ENCODE measurements around the gene NHS. TPM values are rescaled to one million over a fixed set of nuclear protein-coding genes. Genes with fewer than 3 reads are reported as not detected.

Gene NHS
- total RNA-seq, 1 experiment from 2014 or later: 0.05 TPM

- in situ Hi-C loops (cut with HindIII; ENCODE audit: low pct_unique_long_range_greater_than_20kb, low sequenced_read_pairs): no loop called here
These were observed 210.0 kb downstream of the NHS start for GRCh38 chrX:17585006-17585405.

DNA sequence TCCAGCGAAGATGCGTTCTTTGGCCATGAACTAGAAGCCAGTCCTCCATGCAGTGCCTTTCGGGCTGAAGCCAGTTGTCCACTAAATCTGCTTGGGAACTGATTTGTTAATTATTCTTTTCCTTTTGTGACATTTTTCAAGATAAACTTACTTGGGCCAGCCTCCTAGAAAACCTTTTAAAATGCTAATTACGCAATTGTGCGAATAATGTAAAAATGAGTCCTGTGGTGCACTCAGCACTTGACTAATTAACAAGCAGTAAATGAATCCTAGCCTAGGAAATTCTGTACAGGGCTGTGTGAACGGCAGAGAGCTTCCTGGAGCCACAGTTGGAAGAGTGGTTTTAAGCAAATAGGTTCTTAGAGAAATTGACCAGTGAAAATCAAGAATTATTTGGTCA is 212.4 kb downstream of the NHS start:
- no peak for DNase-seq (ENCODE audit: low read depth, low spot score)
- in situ Hi-C loops (cut with HindIII; ENCODE audit: low pct_unique_long_range_greater_than_20kb, low sequenced_read_pairs): no loop called here

More at GRCh38 chrX:17585006-17585405, 210.0 kb downstream of the NHS start:
- no peak for DNase-seq (ENCODE audit: low read depth, low spot score)

GRCh38 chrX:17588303-17588702 is 213.3 kb downstream of the NHS start:
- in situ Hi-C loops (cut with HindIII; ENCODE audit: low pct_unique_long_range_greater_than_20kb, low sequenced_read_pairs): no loop called here
- DNase-seq (ENCODE audit: low read depth, low spot score): no peak

DNA sequence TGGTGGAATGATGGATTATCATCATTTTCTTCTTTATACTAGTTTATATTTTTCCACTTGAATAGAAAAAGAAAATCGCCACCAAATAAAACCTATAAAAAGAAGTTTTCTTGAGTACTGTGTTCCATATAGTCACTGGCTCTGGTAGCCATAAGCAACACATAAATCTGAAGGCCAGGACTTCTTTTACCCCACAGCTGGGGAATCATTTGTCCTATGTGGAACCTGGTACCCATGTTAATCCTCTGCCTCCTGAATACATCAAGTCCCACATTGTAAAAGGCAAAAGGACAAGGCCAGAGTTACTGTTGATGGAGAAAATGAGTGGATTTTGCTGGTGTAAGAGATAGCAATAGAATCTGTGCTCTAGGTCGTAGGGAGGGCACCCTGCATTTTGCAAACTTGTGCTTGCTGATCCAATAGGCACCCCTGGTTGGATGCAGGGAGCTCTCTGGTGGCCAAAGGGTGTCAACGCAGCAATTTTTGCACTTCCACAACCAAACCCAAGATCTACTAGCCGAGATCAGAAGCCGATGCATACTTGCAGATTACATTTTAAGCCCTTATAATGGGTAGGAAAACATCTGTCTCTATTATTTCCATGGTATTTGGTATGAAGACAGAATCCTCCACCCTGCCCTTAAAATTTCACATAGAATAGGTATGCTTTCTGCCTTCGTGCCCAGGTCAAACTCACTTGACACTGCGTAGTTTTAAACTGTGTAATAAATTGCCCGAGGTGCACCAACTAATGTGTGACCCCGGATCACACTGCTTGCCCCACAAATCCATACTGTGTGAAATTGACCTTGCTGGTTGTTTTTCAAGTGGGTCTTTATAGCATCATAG is 216.1 kb downstream of the NHS start:
- in situ Hi-C loops (cut with HindIII; ENCODE audit: low pct_unique_long_range_greater_than_20kb, low sequenced_read_pairs): no loop called here

DNA sequence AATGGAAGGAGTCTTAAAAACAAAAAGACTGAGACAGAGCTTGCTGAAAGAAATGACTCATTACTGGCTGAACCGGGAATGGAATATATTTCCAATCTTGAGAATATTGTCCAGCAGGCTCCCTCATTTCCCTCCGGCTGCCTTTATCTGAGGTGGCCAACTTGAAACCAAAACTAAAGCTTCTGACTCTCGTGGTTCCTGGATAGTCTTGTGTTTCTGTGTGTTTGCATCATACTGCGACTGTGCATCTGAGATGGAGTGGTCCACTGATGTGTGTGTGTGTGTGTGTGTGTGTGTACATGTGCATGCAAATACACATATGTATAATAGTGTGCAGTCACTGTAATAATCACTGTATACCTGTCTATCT is 216.7 kb downstream of the NHS start:
- in situ Hi-C loops (cut with HindIII; ENCODE audit: low pct_unique_long_range_greater_than_20kb, low sequenced_read_pairs): no loop called here
- DNase-seq (ENCODE audit: low read depth, low spot score): no peak

More for the DNA sequence above, 216.1 kb downstream of the NHS start:
- peak; percentile 57 for DNase-seq (ENCODE audit: low read depth, low spot score)

- in situ Hi-C loops (cut with HindIII; ENCODE audit: low pct_unique_long_range_greater_than_20kb, low sequenced_read_pairs): no loop called here
- no peak for DNase-seq (ENCODE audit: low read depth, low spot score)
These were observed 217.1 kb downstream of the NHS start for GRCh38 chrX:17592117-17592516.

GRCh38 chrX:17594693-17595092 is 219.7 kb downstream of the NHS start:
- DNase-seq (ENCODE audit: low read depth, low spot score): no peak
- in situ Hi-C loops (cut with HindIII; ENCODE audit: low pct_unique_long_range_greater_than_20kb, low sequenced_read_pairs): no loop called here

- in situ Hi-C loops (cut with HindIII; ENCODE audit: low pct_unique_long_range_greater_than_20kb, low sequenced_read_pairs): no loop called here
- DNase-seq (ENCODE audit: low read depth, low spot score): no peak
These were observed 220.5 kb downstream of the NHS start for GRCh38 chrX:17595456-17596035.

GRCh38 chrX:17596061-17596460 is 221.1 kb downstream of the NHS start:
- DNase-seq (ENCODE audit: low read depth, low spot score): no peak
- in situ Hi-C loops (cut with HindIII; ENCODE audit: low pct_unique_long_range_greater_than_20kb, low sequenced_read_pairs): no loop called here

DNA sequence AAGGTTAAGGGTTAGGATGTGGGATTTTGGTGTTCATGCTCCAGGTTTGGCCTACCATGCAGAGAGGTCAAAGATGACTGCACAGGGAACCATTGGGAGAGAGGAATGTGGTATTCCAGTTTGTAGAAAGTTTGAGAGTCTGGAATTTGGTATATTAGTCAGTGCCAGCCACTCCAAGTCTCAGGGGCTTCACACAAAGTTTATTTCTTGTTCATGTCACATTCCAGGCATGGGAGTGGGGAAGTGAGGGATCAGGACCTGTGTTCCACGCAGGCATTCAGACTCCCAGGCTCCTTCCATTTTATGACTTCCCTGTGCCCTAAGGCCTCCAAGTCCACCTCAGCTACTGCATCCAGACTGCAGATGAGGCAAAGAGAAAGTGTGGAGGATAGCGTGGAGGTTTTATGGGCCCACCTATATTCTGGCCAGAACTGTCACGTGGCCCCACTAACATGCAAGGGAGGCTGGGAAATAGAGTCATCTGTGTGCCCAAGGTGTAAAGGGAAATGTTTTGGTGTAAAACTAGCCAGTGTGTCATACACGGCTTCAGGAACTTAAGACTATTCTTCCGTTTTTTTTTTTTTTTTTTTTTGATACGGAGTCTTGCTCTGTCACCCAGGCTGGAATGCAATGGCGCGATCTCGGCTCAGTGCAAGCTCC is 221.7 kb downstream of the NHS start:
- in situ Hi-C loops (cut with HindIII; ENCODE audit: low pct_unique_long_range_greater_than_20kb, low sequenced_read_pairs): no loop called here

DNA sequence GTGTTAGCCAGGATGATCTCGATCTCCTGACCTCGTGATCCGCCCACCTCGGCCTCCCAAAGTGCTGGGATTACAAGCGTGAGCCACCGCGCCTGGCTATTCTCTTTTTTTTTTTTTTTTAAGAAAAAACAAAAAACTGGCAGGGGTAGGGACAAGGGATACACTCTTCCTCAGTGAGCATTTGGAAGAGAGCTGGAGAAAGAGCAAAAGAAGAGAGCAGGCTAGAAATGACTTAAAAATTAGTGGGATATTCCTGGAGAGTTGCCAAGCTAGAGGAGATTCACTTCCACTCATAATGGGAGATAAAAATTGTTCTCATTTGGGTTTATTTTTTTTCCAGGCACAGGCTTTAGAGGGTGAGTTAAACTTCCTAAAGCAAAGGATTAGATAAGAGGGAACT is 222.3 kb downstream of the NHS start:
- DNase-seq (ENCODE audit: low read depth, low spot score): no peak
- in situ Hi-C loops (cut with HindIII; ENCODE audit: low pct_unique_long_range_greater_than_20kb, low sequenced_read_pairs): no loop called here

More for the DNA sequence above, 221.7 kb downstream of the NHS start:
- DNase-seq (ENCODE audit: low read depth, low spot score): no peak

- DNase-seq (ENCODE audit: low read depth, low spot score): no peak
- in situ Hi-C loops (cut with HindIII; ENCODE audit: low pct_unique_long_range_greater_than_20kb, low sequenced_read_pairs): no loop called here
These were observed 222.9 kb downstream of the NHS start for GRCh38 chrX:17597836-17598439.

DNA sequence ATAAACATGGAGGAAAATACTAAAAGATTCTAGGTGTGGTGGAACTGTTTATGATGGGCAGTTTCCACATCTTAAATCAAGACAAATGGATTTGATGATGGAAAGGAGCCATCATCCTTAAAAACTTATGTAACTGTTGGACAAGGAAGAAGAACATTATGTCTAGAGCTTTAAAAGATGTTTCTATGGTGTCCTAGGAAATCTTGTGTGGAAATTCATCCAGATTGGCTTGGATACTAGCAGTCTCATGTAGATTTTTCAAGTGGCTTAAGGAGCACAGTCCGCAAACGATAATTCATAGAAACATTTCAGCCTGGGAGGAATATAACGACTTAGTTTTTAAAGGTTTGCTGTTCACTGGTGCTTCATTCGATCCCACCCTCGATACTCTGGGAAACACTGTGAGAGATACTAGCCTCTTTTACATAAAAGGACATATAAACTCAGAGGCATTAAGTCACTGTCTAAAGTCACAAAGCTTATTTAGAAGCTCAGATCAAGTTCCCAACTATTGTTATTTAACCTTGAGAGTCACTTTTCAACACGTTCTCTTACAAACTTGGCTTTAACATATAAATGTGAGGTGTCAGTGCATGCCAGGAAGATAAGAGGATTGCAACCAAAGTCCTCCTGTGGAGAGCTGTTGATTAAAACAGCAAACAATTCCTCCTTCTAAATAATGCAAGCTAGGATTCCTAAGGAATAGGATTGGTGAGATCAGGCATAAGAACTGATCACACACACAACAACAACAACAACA is 226.6 kb downstream of the NHS start:
- in situ Hi-C loops (cut with HindIII; ENCODE audit: low pct_unique_long_range_greater_than_20kb, low sequenced_read_pairs): no loop called here
- DNase-seq (ENCODE audit: low read depth, low spot score): no peak

GRCh38 chrX:17602245-17602644 is 227.2 kb downstream of the NHS start:
- in situ Hi-C loops (cut with HindIII; ENCODE audit: low pct_unique_long_range_greater_than_20kb, low sequenced_read_pairs): no loop called here
- no peak for DNase-seq (ENCODE audit: low read depth, low spot score)

GRCh38 chrX:17603196-17603595 is 228.2 kb downstream of the NHS start:
- in situ Hi-C loops (cut with HindIII; ENCODE audit: low pct_unique_long_range_greater_than_20kb, low sequenced_read_pairs): no loop called here
- DNase-seq (ENCODE audit: low read depth, low spot score): no peak

- in situ Hi-C loops (cut with HindIII; ENCODE audit: low pct_unique_long_range_greater_than_20kb, low sequenced_read_pairs): no loop called here
- no peak for DNase-seq (ENCODE audit: low read depth, low spot score)
These were observed 230.7 kb downstream of the NHS start for GRCh38 chrX:17605676-17606075.

GRCh38 chrX:17606231-17606630 is 231.2 kb downstream of the NHS start:
- in situ Hi-C loops (cut with HindIII; ENCODE audit: low pct_unique_long_range_greater_than_20kb, low sequenced_read_pairs): no loop called here
- no peak for DNase-seq (ENCODE audit: low read depth, low spot score)

DNA sequence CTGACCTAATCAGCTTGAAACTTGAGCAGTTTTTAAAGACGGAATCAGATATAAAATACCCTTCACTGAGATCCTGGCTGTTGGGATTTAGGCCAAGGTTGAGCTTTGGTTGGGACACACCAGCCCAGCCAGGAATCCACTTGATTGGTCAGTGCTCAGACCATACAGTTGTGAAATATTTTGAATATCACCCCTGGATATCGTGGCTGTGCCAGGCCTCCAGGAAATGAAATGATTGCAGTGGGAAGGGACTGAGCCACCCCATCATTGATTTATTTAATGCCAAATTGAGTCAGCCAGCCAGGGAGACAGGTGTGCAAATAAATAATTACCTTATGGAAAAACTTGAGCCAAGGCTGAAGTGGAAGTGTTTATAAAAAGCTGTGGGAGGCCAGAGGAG is 233.9 kb downstream of the NHS start:
- DNase-seq (ENCODE audit: low read depth, low spot score): no peak
- in situ Hi-C loops (cut with HindIII; ENCODE audit: low pct_unique_long_range_greater_than_20kb, low sequenced_read_pairs): no loop called here
